ENCODE results near the gene RAD51B. TPM values are rescaled to one million over a fixed set of nuclear protein-coding genes. Genes with fewer than 3 reads are reported as not detected.

Gene RAD51B
- total and polyA plus RNA-seq, 4 donors, result 2.5 to 95.0 (median 9.6) TPM

DNA sequence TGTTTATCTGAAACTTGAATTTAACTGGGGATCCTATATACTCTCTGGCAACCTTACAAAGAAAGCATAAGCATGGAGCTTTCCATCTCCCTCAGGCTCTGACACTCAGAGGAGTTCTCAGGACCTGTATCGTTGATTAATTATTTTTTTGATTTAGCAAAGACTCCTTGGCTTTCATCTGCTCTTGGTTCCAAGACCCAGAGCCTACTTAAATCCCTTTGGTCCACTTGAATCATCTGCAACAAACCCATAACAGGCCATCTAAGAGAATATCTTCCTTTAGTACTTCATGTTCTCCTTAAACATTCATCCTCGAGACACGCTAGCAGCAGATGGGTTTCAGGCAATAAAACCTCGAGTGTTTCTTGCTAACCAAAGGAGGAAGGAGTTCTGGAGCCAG, 887.9 kb downstream of the RAD51B start:
- H3K9me3 ChIP-seq (ENCODE audit: control insufficient read depth in 4 of 4, insufficient read depth in 3 of 4, low read length in 3 of 4), result no peaks in the 10 kb centered on the region
- no peaks in the 10 kb centered on the region for H3K27me3 ChIP-seq (ENCODE audit: control insufficient read depth in 3 of 3, insufficient read depth in 3 of 3, low read length in 2 of 3)
- H3K9ac ChIP-seq (ENCODE audit: insufficient read depth in 1 of 2, low read length in 2 of 2), result no peak overlapping the region
- 89 to 91% methylated on average over 4 of the region's 4 CpGs for WGBS, 2 donors
- DNase-seq (peak in 1 of 3 donors; percentile 29), ATAC-seq (ENCODE audit: insufficient read depth, low FRiP score) (no peak)
- peaks cover 0 to 20% (median 0%) of the 10 kb centered on the region in 5 donors for H3K4me1 ChIP-seq (ENCODE audit: control insufficient read depth in 5 of 5, insufficient read depth in 5 of 5, low read length in 5 of 5)
- TF ChIP-seq, protein P1, sequence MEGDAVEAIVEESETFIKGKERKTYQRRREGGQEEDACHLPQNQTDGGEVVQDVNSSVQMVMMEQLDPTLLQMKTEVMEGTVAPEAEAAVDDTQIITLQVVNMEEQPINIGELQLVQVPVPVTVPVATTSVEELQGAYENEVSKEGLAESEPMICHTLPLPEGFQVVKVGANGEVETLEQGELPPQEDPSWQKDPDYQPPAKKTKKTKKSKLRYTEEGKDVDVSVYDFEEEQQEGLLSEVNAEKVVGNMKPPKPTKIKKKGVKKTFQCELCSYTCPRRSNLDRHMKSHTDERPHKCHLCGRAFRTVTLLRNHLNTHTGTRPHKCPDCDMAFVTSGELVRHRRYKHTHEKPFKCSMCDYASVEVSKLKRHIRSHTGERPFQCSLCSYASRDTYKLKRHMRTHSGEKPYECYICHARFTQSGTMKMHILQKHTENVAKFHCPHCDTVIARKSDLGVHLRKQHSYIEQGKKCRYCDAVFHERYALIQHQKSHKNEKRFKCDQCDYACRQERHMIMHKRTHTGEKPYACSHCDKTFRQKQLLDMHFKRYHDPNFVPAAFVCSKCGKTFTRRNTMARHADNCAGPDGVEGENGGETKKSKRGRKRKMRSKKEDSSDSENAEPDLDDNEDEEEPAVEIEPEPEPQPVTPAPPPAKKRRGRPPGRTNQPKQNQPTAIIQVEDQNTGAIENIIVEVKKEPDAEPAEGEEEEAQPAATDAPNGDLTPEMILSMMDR (IDR thresholded peaks at IDR 0.05; ENCODE audit: control extremely low read depth, extremely low read depth), result no peak
- H3K27ac ChIP-seq (ENCODE audit: low read depth in 1 of 2, low read length in 1 of 2), result no peak overlapping the region
- no peaks in the 10 kb centered on the region for H3K36me3 ChIP-seq (ENCODE audit: control insufficient read depth in 4 of 4, insufficient read depth in 4 of 4, low read length in 4 of 4)
- H3K4me3 ChIP-seq, result no peak overlapping the region

DNA sequence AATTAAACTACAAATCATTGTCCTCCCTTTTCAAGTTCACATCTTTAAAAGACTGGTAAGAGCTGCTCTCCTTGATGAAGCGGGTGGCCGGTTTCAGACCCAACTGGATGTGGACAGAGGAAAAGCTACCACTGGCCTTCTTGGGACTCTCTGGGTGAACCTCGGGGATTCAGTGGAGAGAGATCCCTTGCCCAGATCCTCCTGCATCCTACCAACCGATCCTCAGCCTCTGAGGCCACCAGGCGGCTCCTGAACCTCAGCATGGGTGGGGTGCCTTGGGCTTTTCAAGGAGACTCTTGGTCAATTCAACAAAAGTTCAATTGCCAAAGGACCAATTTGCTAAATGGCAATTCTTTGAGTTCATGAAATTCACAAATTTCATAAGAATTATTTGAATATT, 888.8 kb downstream of the RAD51B start:
- H3K36me3 ChIP-seq (ENCODE audit: control insufficient read depth in 4 of 4, insufficient read depth in 4 of 4, low read length in 4 of 4), result no peaks in the 10 kb centered on the region
- H3K4me1 ChIP-seq (ENCODE audit: control insufficient read depth in 5 of 5, insufficient read depth in 5 of 5, low read length in 5 of 5), result peaks cover 0 to 25% (median 0%) of the 10 kb centered on the region in 5 donors
- TF ChIP-seq, protein P1 (IDR thresholded peaks at IDR 0.05; ENCODE audit: control extremely low read depth, extremely low read depth), result no peak
- no peak overlapping the region for H3K27ac ChIP-seq (ENCODE audit: low read depth in 1 of 2, low read length in 1 of 2)
- no peak overlapping the region for H3K4me3 ChIP-seq
- no peaks in the 10 kb centered on the region for H3K27me3 ChIP-seq (ENCODE audit: control insufficient read depth in 3 of 3, insufficient read depth in 3 of 3, low read length in 2 of 3)
- WGBS, 2 donors, result 76 to 88% methylated on average over 5 of the region's 5 CpGs
- H3K9ac ChIP-seq (ENCODE audit: insufficient read depth in 1 of 2, low read length in 2 of 2), result no peak overlapping the region
- ATAC-seq (ENCODE audit: insufficient read depth, low FRiP score) (no peak), DNase-seq (no peak)
- no peaks in the 10 kb centered on the region for H3K9me3 ChIP-seq (ENCODE audit: control insufficient read depth in 4 of 4, insufficient read depth in 3 of 4, low read length in 3 of 4)

- Histone ChIP-seq H3K27me3 (ENCODE audit: control insufficient read depth in 3 of 3, insufficient read depth in 3 of 3, low read length in 2 of 3) (no peaks in the 10 kb centered on the region), H3K36me3 (ENCODE audit: control insufficient read depth in 4 of 4, insufficient read depth in 4 of 4, low read length in 4 of 4) (no peaks in the 10 kb centered on the region), H3K4me3 (no peak overlapping the region), H3K9ac (ENCODE audit: insufficient read depth in 1 of 2, low read length in 2 of 2) (no peak overlapping the region), H3K27ac (ENCODE audit: low read depth in 1 of 2, low read length in 1 of 2) (no peak overlapping the region), H3K9me3 (ENCODE audit: control insufficient read depth in 4 of 4, insufficient read depth in 3 of 4, low read length in 3 of 4) (no peaks in the 10 kb centered on the region), H3K4me1 (ENCODE audit: control insufficient read depth in 5 of 5, insufficient read depth in 5 of 5, low read length in 5 of 5) (peaks cover 0 to 25% (median 4%) of the 10 kb centered on the region in 5 donors)
- WGBS, 2 donors, result 85 to 94% methylated on average over 2 of the region's 2 CpGs
- TF ChIP-seq, protein P1 (IDR thresholded peaks at IDR 0.05; ENCODE audit: control extremely low read depth, extremely low read depth), result no peak
- no peak for DNase-seq
- no peak for ATAC-seq (ENCODE audit: insufficient read depth, low FRiP score)
Observed at GRCh38 chr14:68709007-68709406, 889.4 kb downstream of the RAD51B start.

- no peak for DNase-seq
- no peak for ATAC-seq (ENCODE audit: insufficient read depth, low FRiP score)
- peak overlapping the region in 1 of 2 donors; percentile 40 for H3K27ac ChIP-seq (ENCODE audit: low read depth in 1 of 2, low read length in 1 of 2)
Observed at GRCh38 chr14:68710776-68711175, 891.2 kb downstream of the RAD51B start.

More at GRCh38 chr14:68710776-68711175, 891.2 kb downstream of the RAD51B start:
- TF ChIP-seq, protein P1 (IDR thresholded peaks at IDR 0.05; ENCODE audit: control extremely low read depth, extremely low read depth), result no peak
- no peak overlapping the region for H3K9ac ChIP-seq (ENCODE audit: insufficient read depth in 1 of 2, low read length in 2 of 2)
- H3K4me1 ChIP-seq (ENCODE audit: control insufficient read depth in 5 of 5, insufficient read depth in 5 of 5, low read length in 5 of 5), result peaks cover 0 to 17% (median 5%) of the 10 kb centered on the region in 5 donors
- no peak overlapping the region for H3K4me3 ChIP-seq
- 83 to 87% methylated on average over 6 of the region's 6 CpGs for WGBS, 2 donors
- H3K9me3 ChIP-seq (ENCODE audit: control insufficient read depth in 4 of 4, insufficient read depth in 3 of 4, low read length in 3 of 4), result no peaks in the 10 kb centered on the region
- H3K27me3 ChIP-seq (ENCODE audit: control insufficient read depth in 3 of 3, insufficient read depth in 3 of 3, low read length in 2 of 3), result no peaks in the 10 kb centered on the region
- no peaks in the 10 kb centered on the region for H3K36me3 ChIP-seq (ENCODE audit: control insufficient read depth in 4 of 4, insufficient read depth in 4 of 4, low read length in 4 of 4)
